HS-27A (cell line): Measurements from ENCODE around the gene TRIM25.

ENCODE experiments used
- DNase-seq: peaks from one replicate; pipeline ENCODE4 v3.0.0-alpha.2; 2012; ENCODE audit warnings: low read depth, missing footprints

TRIM25 gene

GRCh38 chr17:56926704-56927103, 12.9 kb upstream of the TRIM25 start:
- no peak for DNase-seq

- DNase-seq = no peak
Observed at GRCh38 chr17:56926270-56926669, 12.4 kb upstream of the TRIM25 start.

GRCh38 chr17:56925088-56925487, 11.2 kb upstream of the TRIM25 start:
- no peak for DNase-seq

GRCh38 chr17:56919717-56920116, 5.9 kb upstream of the TRIM25 start:
- no peak for DNase-seq

GRCh38 chr17:56918916-56919315, 5.1 kb upstream of the TRIM25 start:
- no peak for DNase-seq

DNA sequence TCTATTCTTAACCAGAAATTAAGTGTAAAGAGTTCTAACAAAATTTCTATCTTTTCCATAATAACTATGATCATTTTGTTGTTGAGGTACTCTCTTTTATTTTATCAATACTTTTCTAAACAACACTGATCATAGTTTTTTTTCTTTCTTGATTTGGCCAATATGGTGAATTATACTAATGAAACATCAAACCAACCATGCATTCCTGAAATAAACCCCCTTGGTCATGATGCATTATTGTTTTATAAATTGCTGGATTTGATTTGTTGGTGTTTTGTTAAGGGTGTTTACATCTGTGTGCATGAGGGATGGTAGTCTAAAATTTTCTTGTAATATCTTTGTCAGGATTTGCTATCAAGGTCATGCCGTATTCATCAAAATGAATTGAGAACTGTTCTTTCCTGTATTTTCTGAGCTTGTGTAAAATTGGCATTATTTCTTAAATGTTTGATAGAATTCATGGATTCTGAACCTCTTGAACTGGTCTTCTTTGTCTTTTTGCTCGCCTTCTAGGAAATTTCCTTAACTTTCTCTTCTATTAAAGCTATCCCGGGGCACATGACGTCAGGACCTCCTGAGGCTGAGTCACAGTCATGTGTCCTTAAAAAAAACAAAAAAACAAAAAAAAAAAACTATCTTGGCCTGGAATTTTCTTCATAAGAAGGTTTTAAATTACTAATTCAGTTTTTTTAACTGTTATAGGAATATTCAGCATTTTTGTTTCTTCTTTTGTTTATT, 3.9 kb upstream of the TRIM25 start:
- no peak for DNase-seq

- DNase-seq = no peak
Observed at GRCh38 chr17:56914581-56915273, 878 bp upstream of the TRIM25 start.

GRCh38 chr17:56913353-56913866, 439 bp downstream of the TRIM25 start:
- no peak for DNase-seq

GRCh38 chr17:56913000-56913311, 893 bp downstream of the TRIM25 start:
- no peak for DNase-seq

DNA sequence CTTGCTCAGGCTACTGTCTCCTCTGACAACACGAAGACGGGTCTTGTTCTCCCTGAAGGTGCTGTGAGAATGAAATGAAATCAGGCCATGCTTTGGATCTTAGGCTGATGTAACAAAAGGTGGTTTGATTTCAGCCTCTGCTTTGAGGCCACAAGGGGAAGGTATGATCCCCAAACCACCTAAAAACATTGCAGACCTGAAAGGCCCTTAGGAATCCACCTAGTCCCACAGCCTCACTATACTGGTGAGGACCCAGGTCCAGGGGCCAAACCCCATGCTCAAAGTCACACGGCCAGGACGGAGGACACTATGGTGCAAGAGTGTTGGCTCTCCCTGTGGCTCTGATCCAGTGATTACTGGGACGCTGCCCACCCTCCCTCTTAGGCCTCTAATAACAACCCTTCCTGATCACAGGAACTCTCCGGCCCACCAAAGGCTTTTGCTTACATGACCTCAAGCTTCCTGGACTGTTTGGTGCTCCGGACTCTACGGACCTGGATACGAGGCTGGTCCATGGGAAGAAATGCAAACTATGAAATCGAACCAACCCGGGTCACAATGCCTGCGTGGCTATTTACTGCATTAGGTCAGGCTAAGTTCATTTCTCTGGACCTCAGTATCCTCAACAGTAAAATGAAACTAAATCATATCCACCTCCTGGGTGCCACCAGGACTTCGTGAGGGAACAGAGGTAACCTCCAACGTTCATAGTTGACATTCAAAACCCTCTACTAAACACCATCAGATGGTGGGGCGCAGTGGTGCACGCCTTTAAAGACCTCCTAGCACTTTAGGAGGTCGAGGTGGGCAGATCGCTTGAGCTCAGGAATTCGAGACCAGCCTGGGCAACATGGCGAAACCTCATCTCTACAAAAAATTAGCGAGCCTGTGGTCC, 1.5 kb downstream of the TRIM25 start:
- DNase-seq = no peak

- DNase-seq = no peak
Observed at GRCh38 chr17:56910509-56911235, 3.2 kb downstream of the TRIM25 start.

GRCh38 chr17:56909742-56910508, 3.9 kb downstream of the TRIM25 start:
- no peak for DNase-seq

- no peak for DNase-seq
Observed at GRCh38 chr17:56908001-56908542, 5.8 kb downstream of the TRIM25 start.

GRCh38 chr17:56903560-56903959, 10.3 kb downstream of the TRIM25 start:
- DNase-seq = no peak

DNA sequence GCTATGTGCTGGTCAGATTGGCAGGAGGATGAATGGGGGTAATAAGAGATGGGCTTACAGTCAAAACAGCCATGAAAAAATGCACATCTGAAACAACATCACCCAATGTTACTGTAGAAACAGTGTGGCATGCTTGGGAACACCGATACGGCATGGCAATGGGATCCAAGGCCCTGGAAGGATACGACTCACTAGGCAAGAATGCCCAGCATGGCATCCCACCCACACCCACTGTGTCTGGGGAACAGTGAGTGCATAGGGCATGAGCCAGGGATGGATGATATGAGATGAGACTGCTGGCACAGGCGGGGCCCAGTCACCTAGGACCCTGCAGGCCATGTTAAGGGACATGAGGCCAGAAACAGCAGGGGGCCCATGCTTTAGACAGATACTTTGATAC, 11.5 kb downstream of the TRIM25 start:
- DNase-seq = peak; percentile 79

- DNase-seq = no peak
Observed at GRCh38 chr17:56899403-56899802, 14.4 kb downstream of the TRIM25 start.

GRCh38 chr17:56898874-56899273, 15.0 kb downstream of the TRIM25 start:
- DNase-seq = no peak

DNA sequence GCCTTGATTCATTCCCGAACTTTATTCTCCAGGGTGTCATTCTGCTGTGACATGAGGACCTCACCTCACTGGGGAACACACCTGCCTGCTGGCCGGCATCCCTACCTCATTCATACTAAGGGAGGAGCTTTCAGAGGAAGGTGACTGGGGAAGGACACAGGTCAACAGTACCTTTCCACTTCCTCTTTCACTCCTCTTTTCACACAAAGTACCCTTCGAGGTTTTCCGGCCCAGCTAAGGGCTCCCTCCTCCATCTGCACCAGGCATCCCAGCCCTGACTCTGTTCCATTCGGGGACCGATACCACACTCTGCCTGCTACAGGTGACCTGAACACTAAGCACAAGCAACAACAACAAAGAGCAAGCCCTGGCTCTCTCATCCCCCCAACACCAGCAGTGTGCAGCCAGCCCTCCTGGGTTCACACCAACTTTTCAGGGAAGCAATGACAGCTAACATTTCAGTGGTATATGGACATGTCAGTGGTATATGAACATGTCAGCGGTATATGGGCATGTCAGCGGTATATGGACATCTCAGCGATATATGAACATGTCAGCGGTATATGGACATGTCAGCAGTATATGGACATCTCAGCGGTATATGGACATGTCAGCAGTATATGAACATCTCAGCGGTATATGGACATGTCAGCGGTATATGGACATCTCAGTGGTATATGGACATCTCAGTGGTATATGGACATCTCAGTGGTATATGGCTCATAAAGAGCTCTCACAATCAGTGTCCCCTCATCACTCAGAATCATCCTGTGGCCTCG, 16.0 kb downstream of the TRIM25 start:
- DNase-seq = no peak

DNA sequence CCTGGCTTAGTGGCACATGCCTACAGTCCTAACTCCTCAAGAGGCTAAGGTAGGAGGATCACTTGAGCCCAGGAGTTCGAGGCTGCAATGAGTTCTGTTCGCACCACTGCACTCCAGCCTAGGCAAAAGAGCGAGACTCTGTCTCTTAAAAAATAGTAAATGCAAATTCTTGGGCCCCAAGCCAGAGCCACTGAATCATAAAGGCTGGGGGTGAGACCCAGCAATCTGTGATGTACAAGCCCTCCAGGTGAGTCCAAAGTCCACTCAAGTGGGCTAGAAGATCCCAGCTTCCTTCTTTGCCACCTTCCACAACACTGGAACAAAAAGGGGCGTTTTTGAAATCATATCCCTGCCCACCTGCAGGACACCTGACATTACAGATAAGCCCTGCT, 16.9 kb downstream of the TRIM25 start:
- DNase-seq = no peak
